CD4-positive, alpha-beta T cell treated with Interferon alpha-2 for 1 hour (primary cell): ENCODE results near the gene RASSF7.
"Not testable (repeated sequence)": the region's sequence is repeated elsewhere in the genome, so short reads cannot be mapped to it uniquely, and the experiment has no call there.

ENCODE experiments used
- DNase-seq, 2 donors: peaks; one replicate each; pipeline ENCODE4 v3.0.0-alpha.2; 2020 to 2022

Gene RASSF7, protein sequence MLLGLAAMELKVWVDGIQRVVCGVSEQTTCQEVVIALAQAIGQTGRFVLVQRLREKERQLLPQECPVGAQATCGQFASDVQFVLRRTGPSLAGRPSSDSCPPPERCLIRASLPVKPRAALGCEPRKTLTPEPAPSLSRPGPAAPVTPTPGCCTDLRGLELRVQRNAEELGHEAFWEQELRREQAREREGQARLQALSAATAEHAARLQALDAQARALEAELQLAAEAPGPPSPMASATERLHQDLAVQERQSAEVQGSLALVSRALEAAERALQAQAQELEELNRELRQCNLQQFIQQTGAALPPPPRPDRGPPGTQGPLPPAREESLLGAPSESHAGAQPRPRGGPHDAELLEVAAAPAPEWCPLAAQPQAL

DNA sequence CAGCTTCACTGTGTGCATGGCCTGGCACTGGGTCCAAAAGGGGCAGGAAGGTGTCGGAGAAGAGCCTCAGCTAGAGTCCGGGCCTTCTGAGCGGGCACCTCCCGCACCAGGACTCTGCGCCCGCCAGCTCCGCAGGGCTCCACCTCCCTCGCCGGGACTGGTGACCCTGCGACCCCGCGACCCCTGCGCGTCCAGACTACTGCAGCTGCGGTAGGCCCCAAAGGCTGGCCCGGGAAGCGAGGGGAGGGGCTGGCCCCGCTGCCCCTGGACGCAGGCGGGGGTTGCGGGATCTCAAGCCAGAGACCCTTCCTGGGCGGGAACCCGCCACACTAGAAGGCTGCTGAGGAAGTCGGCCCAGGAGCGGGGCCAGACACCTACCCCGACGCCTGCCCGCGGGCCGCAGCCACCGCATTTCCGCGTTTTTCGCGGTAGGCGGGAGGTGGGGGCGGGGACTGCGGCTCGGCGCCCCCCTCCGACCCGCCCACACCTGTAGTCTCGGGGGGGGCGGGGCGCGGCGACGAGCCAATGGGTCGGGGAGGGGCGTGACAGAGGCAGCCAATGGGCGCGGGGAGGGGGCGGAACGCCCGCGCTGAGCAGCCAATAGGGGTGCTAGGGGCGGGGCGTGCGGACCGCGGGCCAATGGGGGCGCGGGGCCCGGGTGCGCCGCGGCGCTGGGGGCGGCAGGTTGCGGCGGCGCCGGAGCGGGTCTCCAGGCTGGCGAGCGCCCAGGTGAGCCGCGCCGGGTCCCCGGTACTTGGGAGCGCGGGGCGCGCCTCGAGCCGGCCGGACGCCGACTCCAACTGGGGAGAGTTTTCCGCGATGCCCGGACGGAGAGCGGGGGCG is at the start of gene RASSF7, which contains the start of gene LMNTD2:
TSS of gene RASSF7 (plus strand) at position 666 of the 843 bp plus-strand sequence. CDS start 799 bp downstream, outside the sequence.
TSS of gene LMNTD2 (minus strand) at position 434 of the 843 bp plus-strand sequence. CDS start at position 412, 22 bp downstream.
- peak; percentile 93 to 96 for DNase-seq

- DNase-seq: no peak
These were observed 47.8 kb upstream of the RASSF7 start for GRCh38 chr11:512761-513595.

- no peak for DNase-seq
These were observed 46.2 kb upstream of the RASSF7 start for GRCh38 chr11:514606-515005.

GRCh38 chr11:515131-515530 is 45.6 kb upstream of the RASSF7 start:
- no peak for DNase-seq

DNA sequence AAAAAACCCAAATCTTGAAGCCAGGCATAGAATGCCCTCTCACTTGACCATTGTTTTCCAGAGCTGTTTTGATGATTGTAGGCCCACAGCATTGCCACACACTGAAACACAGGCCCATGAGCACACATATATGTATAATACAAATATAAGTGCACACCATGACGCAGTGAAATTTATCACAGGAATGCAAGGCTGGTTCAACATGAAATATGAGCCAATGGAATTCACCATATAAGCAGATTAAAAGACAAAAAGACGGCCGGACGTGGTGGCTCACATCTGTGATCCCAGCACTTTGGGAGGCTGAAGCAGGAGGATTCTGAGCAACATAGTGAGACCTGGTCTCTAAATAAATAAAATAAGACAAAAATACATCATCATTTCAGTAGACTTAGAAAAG is 44.4 kb upstream of the RASSF7 start:
- DNase-seq: no peak

DNA sequence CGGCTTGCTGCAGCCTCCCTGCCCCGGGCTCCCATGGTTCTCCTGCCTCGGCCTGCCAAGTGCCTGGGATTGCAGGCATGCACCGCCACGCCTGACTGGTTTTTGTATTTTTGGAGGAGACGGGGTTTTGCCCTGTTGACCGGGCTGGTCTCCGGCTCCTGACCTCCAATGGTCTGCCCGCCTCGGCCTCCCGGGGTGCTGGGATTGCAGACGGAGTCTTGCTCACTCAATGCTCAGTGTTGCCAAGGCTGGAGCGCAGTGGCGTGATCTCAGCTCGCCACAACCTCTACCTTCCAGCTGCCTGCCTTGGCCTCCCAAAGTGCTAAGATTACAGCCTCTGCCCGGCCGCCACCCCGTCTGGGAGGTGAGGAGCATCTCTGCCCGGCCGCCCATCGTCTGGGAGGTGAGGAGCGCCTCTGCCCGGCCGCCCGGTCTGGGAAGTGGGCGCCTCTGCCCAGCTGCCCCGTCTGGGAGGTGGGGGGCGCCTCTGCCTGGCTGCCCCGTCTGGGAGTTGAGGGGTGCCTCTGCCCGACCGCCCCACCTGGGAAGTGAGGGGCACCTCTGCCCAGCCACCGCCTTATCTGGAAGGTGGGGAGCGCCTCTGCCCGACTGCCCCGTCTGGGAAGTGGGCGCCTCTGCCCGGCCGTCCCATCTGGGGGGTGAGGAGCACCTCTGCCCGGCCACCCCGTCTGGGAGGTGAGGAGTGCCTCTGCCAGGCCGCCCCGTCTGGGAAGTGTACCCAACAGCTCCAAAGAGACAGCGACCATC is 43.7 kb upstream of the RASSF7 start:
- not testable (repeated sequence) for DNase-seq

- DNase-seq: peak; percentile 84 to 92
These were observed 42.1 kb upstream of the RASSF7 start for GRCh38 chr11:518463-519202.

DNA sequence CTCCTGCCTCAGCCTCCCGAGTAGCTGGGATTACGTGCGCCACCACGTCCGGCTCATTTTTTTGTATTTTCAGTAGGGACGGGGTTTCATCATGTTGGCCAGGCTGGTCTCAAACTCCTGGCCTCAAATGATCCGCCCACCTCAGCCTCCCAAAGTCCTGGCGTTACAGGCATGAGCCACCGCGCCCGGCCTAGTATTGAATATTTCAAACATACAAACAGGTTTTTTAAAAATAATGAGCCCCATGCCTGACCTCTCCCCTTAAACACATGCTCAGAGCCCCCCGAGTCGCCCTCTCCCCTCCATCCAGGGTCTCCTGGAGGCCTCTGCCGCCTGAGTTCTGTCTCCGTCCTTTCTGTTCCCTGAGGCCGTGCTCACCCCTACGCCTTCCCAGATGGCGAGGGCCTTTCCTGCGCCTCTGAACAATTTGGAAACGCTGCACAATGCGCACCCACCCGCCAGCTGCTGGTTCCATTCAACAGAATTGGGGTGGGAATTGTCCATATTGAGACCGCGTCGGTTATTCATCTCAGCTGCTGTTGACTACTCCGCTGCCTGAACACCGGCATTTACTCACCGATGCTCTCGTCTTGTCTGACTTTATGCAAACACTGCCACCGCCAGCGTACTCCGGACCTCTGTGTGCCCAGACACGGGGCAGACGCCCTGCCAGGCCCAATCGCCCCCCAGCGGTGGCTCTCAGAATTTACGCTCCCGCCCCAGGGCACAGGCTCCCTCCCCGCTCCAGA is 40.2 kb upstream of the RASSF7 start:
- no peak for DNase-seq

DNA sequence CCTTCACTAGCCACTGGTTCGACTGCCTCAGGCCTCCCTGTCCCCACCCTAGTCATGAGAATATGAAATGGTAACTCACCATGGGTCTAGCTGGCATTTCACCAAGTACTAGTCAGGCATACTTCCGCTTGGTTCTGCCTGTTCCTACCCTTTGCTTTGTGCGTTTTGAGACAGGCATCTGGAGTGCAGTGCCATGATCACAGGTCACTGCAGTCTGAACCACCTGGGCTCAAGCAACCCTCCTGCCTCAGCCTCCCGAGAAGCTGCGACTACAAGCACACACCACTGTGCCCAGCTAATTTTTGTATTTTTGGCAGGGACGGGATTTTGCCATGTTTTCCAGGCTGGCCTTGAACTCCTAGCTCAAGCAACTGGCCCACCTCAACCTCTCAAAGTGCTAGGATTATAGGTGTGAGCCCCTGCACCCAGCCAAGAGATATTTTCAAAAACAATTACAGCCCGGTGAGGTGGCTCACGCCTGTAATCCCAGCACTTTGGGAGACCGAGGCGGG is 39.5 kb upstream of the RASSF7 start:
- DNase-seq: no peak

DNA sequence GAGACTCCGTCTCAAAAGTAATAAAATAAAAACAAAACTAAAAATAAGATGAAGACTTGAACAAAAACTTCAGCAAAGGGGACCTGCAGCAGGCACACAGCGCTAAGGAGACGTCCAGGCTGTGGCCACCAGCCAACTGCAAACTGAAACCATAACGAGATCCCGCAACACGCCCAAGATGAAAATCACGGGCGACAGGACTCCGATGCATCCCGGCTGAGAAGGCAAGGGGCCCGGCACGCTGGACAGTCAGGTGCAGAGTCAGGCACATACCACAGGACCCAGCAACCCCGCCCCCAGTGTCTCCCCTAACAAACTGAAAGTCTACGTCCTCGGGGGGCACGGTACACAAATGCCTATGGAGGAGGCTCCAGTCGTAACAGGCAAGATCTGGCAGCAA is 34.6 kb upstream of the RASSF7 start:
- no peak for DNase-seq

DNA sequence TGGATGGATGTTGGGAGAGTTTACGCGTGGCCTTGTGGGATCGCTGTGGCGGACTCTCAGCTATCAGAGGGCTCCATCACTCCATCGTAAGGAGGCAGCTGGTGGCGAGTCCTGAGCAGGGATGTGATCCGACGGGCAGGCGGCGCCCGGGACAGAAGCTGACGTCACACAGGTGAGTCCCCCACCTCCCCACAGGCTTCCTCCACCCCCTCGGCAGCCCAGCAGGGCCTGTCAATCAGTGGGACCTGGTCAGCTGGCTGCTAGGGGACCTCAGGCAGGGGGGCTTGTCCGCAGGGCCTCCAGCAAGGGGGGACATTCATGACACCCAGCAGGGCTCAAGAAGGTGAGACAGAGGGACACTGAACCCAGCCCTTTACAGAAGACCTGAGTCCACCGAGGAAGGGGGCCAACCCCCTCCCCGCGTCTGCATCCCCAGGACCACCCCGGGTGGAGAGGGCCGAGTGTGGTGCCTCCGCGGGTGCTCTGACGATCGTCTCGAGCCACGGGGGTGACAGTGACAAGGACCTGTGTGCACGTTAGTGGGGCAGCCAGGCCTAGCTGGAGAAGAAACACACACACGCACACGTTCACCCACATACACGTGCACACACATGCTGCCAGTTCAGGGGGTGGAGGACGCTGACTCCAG is 32.5 kb upstream of the RASSF7 start:
- DNase-seq: no peak

DNA sequence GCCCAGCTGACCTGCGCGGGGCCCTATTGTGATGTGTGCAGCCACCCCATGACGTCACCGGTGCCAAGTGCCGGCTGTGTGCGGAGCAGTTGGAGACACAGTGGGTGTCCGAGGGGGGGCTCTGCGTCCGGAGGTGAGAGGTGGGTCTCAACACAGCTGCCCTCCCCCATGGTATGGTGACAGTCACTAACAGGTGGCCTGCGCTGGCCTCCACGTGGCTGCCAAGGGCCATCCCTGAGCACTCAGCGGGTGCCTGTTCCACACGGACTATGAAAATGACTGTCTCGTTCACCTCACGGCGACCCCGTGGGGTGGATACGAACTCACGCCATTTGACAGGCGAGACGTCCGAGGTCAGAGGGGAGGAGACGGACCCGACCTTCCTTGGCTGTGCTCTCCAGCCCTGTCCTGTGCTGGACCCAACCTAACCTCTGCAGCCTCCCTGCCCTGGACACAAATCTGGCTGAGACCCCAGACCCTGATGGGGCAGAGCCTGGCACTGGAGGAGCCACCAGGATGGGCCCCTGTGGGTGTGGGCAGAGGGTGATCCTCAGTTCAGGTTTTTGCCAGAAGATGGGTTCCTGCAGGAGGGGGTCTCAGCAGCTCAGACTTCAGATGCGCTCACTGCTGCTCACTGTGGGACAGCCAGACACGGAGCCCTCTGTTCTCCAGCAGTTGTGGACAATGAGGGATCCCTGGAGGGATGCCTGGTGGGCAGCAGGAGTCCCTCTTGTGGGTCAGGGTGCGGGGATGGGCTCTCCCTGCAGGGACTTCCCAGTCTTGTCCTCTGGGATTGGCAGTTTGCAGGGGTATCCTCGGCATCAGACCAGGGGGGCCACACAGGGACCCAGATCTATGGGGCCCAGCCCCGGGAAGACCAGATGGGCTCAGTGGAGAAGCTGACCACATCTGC is 31.7 kb upstream of the RASSF7 start:
- DNase-seq: no peak

- no peak for DNase-seq
These were observed 30.9 kb upstream of the RASSF7 start for GRCh38 chr11:529728-530411.

GRCh38 chr11:530960-531831 is 29.6 kb upstream of the RASSF7 start:
- DNase-seq: no peak

- DNase-seq: no peak
These were observed 28.7 kb upstream of the RASSF7 start for GRCh38 chr11:531919-532526.

GRCh38 chr11:532527-532985 is 28.2 kb upstream of the RASSF7 start:
- DNase-seq: no peak
